ENCODE measurements around the gene ESYT1. TPM values are rescaled to one million over a fixed set of nuclear protein-coding genes. Genes with fewer than 3 reads are reported as not detected.
A peak's percentile ranks its signal among the peaks of the same experiment; 100 is the strongest.

The ESYT1 gene
- total and polyA plus RNA-seq, 2 experiments from 2014 or later = 40.0 to 52.3 TPM

DNA sequence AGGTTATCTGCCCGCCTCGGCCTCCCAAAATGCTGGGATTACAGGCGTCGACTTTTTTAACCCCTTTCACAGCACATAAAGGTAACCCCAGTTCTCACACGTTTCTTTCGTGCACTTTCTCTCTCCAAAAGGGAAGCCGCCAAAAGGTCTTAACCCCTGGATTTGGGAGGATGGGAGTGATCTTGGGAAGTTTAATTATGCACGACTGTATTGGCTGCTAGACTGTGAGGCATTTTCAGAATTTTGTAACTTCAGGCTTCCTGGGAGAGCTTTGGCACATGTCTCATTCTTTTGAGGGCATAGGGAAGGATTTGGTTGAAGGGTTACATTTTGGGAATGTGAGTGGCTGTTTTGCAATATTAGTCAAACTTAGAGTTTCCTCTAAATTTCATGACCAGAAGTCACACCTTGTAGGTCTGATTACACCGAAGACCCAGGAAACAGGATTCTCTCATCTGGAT is 62.7 kb downstream of the ESYT1 start:
- Histone ChIP-seq H3K4me1 (ENCODE audit: insufficient read depth) (peaks cover 7% of the 10 kb centered on the region), H3K27ac (peak overlapping the region; percentile 99), H3K36me3 (replicated peaks; ENCODE audit: insufficient read depth, low read depth) (no peaks in the 10 kb centered on the region), H4K20me1 (ENCODE audit: insufficient read depth, poor library complexity, severe bottlenecking) (peaks cover 8% of the 10 kb centered on the region), H3K4me3 (peak overlapping the region; percentile 22), H3K9me2 (replicated peaks; ENCODE audit: insufficient read depth) (no peaks in the 10 kb centered on the region), H3K4me2 (peak overlapping the region; percentile 96), H3K9me3 (ENCODE audit: low read depth) (no peaks in the 10 kb centered on the region), H2AFZ (peak overlapping the region; percentile 61), H3K27me3 (no peaks in the 10 kb centered on the region), H3K79me2 (peaks cover 34% of the 10 kb centered on the region)
- no peak for DNase-seq (ENCODE audit: low spot score)
- WGBS (ENCODE audit: low lambda C conversion rate, missing lambda C conversion rate) = 21% methylated on average over 9 of the region's 9 CpGs
- TF ChIP-seq EZH2 (IDR thresholded peaks at IDR 0.05; ENCODE audit: borderline replicate concordance) (no peak), EZH2phosphoT487 (IDR thresholded peaks at IDR 0.05; ENCODE audit: low read depth, severe bottlenecking, unreplicated experiment) (no peak), CTCF (IDR thresholded peaks at IDR 0.05; ENCODE audit: poor library complexity) (no peak)

GRCh38 chr12:56192582-56192981 is 64.5 kb downstream of the ESYT1 start:
- H3K4me3 ChIP-seq = no peak overlapping the region
- H3K27ac ChIP-seq = no peak overlapping the region
- no peaks in the 10 kb centered on the region for H4K20me1 ChIP-seq (ENCODE audit: insufficient read depth, poor library complexity, severe bottlenecking)
- H3K79me2 ChIP-seq = peaks cover 16% of the 10 kb centered on the region
- H3K27me3 ChIP-seq = no peaks in the 10 kb centered on the region
- H3K4me2 ChIP-seq = no peak overlapping the region
- DNase-seq (ENCODE audit: low spot score) = no peak
- H3K9me2 ChIP-seq (replicated peaks; ENCODE audit: insufficient read depth) = no peaks in the 10 kb centered on the region
- H2AFZ ChIP-seq = no peak overlapping the region
- H3K9me3 ChIP-seq (ENCODE audit: low read depth) = no peaks in the 10 kb centered on the region
- peaks cover 6% of the 10 kb centered on the region for H3K4me1 ChIP-seq (ENCODE audit: insufficient read depth)
- TF ChIP-seq CTCF (IDR thresholded peaks at IDR 0.05; ENCODE audit: poor library complexity) (no peak), EZH2phosphoT487 (IDR thresholded peaks at IDR 0.05; ENCODE audit: low read depth, severe bottlenecking, unreplicated experiment) (no peak), EZH2 (IDR thresholded peaks at IDR 0.05; ENCODE audit: borderline replicate concordance) (no peak)
- no peaks in the 10 kb centered on the region for H3K36me3 ChIP-seq (replicated peaks; ENCODE audit: insufficient read depth, low read depth)

DNA sequence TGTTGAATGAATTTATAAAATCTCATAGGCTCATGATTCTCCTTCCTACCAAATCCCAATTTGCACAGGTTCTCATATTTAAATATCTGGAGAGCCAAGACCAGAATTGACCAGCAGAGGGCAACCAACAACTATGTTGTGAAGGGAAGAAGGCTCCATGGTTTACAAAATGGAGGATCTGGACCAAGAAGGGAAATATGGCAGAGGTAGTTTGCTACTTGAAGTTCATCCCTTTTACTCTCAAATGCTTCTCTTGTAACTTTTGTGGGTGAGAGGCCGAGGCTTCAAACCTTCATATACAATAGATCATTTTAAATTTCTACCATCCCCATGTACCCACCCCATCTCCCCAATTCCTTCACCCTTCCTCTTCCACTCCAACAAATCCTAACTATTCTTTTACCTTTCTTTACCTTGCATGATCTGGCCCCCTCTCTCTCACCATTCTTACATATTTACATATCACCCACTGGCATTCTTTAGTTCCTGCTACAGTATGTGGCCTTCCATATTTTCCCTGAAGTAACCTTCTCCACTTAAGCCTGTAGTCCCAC is 65.0 kb downstream of the ESYT1 start:
- peak; percentile 92 for DNase-seq (ENCODE audit: low spot score)
- H3K4me2 ChIP-seq = no peak overlapping the region
- H3K79me2 ChIP-seq = peaks cover 11% of the 10 kb centered on the region
- H3K27me3 ChIP-seq = no peaks in the 10 kb centered on the region
- no peaks in the 10 kb centered on the region for H4K20me1 ChIP-seq (ENCODE audit: insufficient read depth, poor library complexity, severe bottlenecking)
- H2AFZ ChIP-seq = peak overlapping the region; percentile 72
- no peak overlapping the region for H3K4me3 ChIP-seq
- H3K36me3 ChIP-seq (replicated peaks; ENCODE audit: insufficient read depth, low read depth) = no peaks in the 10 kb centered on the region
- no peak overlapping the region for H3K27ac ChIP-seq
- WGBS (ENCODE audit: low lambda C conversion rate, missing lambda C conversion rate) = 46% methylated on average over 1 of the region's 1 CpG
- no peaks in the 10 kb centered on the region for H3K9me2 ChIP-seq (replicated peaks; ENCODE audit: insufficient read depth)
- H3K9me3 ChIP-seq (ENCODE audit: low read depth) = no peaks in the 10 kb centered on the region
- peaks cover under 1% of the 10 kb centered on the region for H3K4me1 ChIP-seq (ENCODE audit: insufficient read depth)
- TF ChIP-seq CTCF (IDR thresholded peaks at IDR 0.05; ENCODE audit: poor library complexity) = peak; percentile 88
- no peak for TF ChIP-seq EZH2phosphoT487 (IDR thresholded peaks at IDR 0.05; ENCODE audit: low read depth, severe bottlenecking, unreplicated experiment)
- TF ChIP-seq EZH2 (IDR thresholded peaks at IDR 0.05; ENCODE audit: borderline replicate concordance) = no peak

Other genes with a start within 250 kb of the ESYT1 start
- 33.7 and 44.5 TPM in 2 replicates for gene PYM1, start 200.4 kb upstream of the ESYT1 start, total RNA-seq
- gene PYM1, start 200.4 kb upstream of the ESYT1 start, polyA plus RNA-seq = 39.9 and 51.1 TPM in 2 replicates
- gene DGKA, start 197.1 kb upstream of the ESYT1 start, total RNA-seq = 25.3 and 27.0 TPM in 2 replicates
- gene DGKA, start 197.1 kb upstream of the ESYT1 start, polyA plus RNA-seq = 25.4 and 25.9 TPM in 2 replicates
- gene PMEL, start 162.2 kb upstream of the ESYT1 start, total RNA-seq = 8.6 and 15.3 TPM in 2 replicates
- 27.9 and 34.2 TPM in 2 replicates for gene PMEL, start 162.2 kb upstream of the ESYT1 start, polyA plus RNA-seq
- gene CDK2, start 161.4 kb upstream of the ESYT1 start, total RNA-seq = 26.6 and 31.1 TPM in 2 replicates
- 23.9 and 25.8 TPM in 2 replicates for gene CDK2, start 161.4 kb upstream of the ESYT1 start, polyA plus RNA-seq
- 79.1 and 93.4 TPM in 2 replicates for gene RAB5B, start 154.2 kb upstream of the ESYT1 start, total RNA-seq
- 101 and 103 TPM in 2 replicates for gene RAB5B, start 154.2 kb upstream of the ESYT1 start, polyA plus RNA-seq
- 26.9 and 30.2 TPM in 2 replicates for gene SUOX, start 131.0 kb upstream of the ESYT1 start, total RNA-seq
- gene SUOX, start 131.0 kb upstream of the ESYT1 start, polyA plus RNA-seq = 19.7 and 25.6 TPM in 2 replicates
- 1.6 and 6.7 TPM in 2 replicates for gene IKZF4, start 107.2 kb upstream of the ESYT1 start, total RNA-seq
- gene IKZF4, start 107.2 kb upstream of the ESYT1 start, polyA plus RNA-seq = 3.5 and 5.3 TPM in 2 replicates
- 665 and 673 TPM in 2 replicates for gene RPS26, start 86.3 kb upstream of the ESYT1 start, total RNA-seq
- gene RPS26, start 86.3 kb upstream of the ESYT1 start, polyA plus RNA-seq = 245 and 252 TPM in 2 replicates
- gene ERBB3, start 48.1 kb upstream of the ESYT1 start, total RNA-seq = 104 and 128 TPM in 2 replicates
- gene ERBB3, start 48.1 kb upstream of the ESYT1 start, polyA plus RNA-seq = 56.1 and 69.0 TPM in 2 replicates
- gene PA2G4, start 23.7 kb upstream of the ESYT1 start, total RNA-seq = 87.9 and 90.7 TPM in 2 replicates
- 102 and 109 TPM in 2 replicates for gene PA2G4, start 23.7 kb upstream of the ESYT1 start, polyA plus RNA-seq
- gene RPL41, start 11.6 kb upstream of the ESYT1 start, total RNA-seq = 2,379 and 2,801 TPM in 2 replicates
- gene RPL41, start 11.6 kb upstream of the ESYT1 start, polyA plus RNA-seq = 2,115 and 2,240 TPM in 2 replicates
- gene ZC3H10, start 10.0 kb upstream of the ESYT1 start, total RNA-seq = 3.7 and 9.0 TPM in 2 replicates
- 2.2 and 5.7 TPM in 2 replicates for gene ZC3H10, start 10.0 kb upstream of the ESYT1 start, polyA plus RNA-seq
- gene MYL6B, start 24.3 kb downstream of the ESYT1 start, total RNA-seq = 80.6 and 98.1 TPM in 2 replicates
- gene MYL6B, start 24.3 kb downstream of the ESYT1 start, polyA plus RNA-seq = 82.2 and 83.9 TPM in 2 replicates
- gene MYL6, start 30.1 kb downstream of the ESYT1 start, total RNA-seq = 1,441 and 1,490 TPM in 2 replicates
- gene MYL6, start 30.1 kb downstream of the ESYT1 start, polyA plus RNA-seq = 2,273 and 2,387 TPM in 2 replicates
- 34.8 and 37.4 TPM in 2 replicates for gene SMARCC2, start 61.2 kb downstream of the ESYT1 start, total RNA-seq
- gene SMARCC2, start 61.2 kb downstream of the ESYT1 start, polyA plus RNA-seq = 68.6 and 72.4 TPM in 2 replicates
- gene RNF41, start 93.7 kb downstream of the ESYT1 start, total RNA-seq = 47.6 and 66.4 TPM in 2 replicates
- 12.2 and 22.5 TPM in 2 replicates for gene RNF41, start 93.7 kb downstream of the ESYT1 start, polyA plus RNA-seq
- gene NABP2, start 96.1 kb downstream of the ESYT1 start, total RNA-seq = 21.9 and 35.4 TPM in 2 replicates
- 12.4 and 12.5 TPM in 2 replicates for gene NABP2, start 96.1 kb downstream of the ESYT1 start, polyA plus RNA-seq
- 179 and 187 TPM in 2 replicates for gene SLC39A5, start 101.8 kb downstream of the ESYT1 start, total RNA-seq
- 155 and 167 TPM in 2 replicates for gene SLC39A5, start 101.8 kb downstream of the ESYT1 start, polyA plus RNA-seq
- 21.9 and 23.3 TPM in 2 replicates for gene ANKRD52, start 130.1 kb downstream of the ESYT1 start, total RNA-seq
- gene ANKRD52, start 130.1 kb downstream of the ESYT1 start, polyA plus RNA-seq = 37.2 and 46.8 TPM in 2 replicates
- gene COQ10A, start 138.7 kb downstream of the ESYT1 start, total RNA-seq = 7.8 and 8.2 TPM in 2 replicates
- 9.6 and 10.7 TPM in 2 replicates for gene COQ10A, start 138.7 kb downstream of the ESYT1 start, polyA plus RNA-seq
- 111 and 115 TPM in 2 replicates for gene CS, start 172.1 kb downstream of the ESYT1 start, total RNA-seq
- 83.2 and 96.6 TPM in 2 replicates for gene CS, start 172.1 kb downstream of the ESYT1 start, polyA plus RNA-seq
- 155 and 179 TPM in 2 replicates for gene CNPY2, start 187.7 kb downstream of the ESYT1 start, total RNA-seq
- gene CNPY2, start 187.7 kb downstream of the ESYT1 start, polyA plus RNA-seq = 428 and 474 TPM in 2 replicates
- 23.5 and 29.4 TPM in 2 replicates for gene PAN2, start 205.7 kb downstream of the ESYT1 start, total RNA-seq
- 23.6 and 41.1 TPM in 2 replicates for gene PAN2, start 205.7 kb downstream of the ESYT1 start, polyA plus RNA-seq
- gene IL23A, start 210.6 kb downstream of the ESYT1 start, total RNA-seq = 2.0 and 2.3 TPM in 2 replicates
- gene IL23A, start 210.6 kb downstream of the ESYT1 start, polyA plus RNA-seq = 2.1 and 3.1 TPM in 2 replicates
- gene STAT2, start 231.8 kb downstream of the ESYT1 start, total RNA-seq = 148 and 157 TPM in 2 replicates
- 90.1 and 104 TPM in 2 replicates for gene STAT2, start 231.8 kb downstream of the ESYT1 start, polyA plus RNA-seq
- gene APOF, start 234.6 kb downstream of the ESYT1 start, total RNA-seq = 0.12 TPM in 1 of 2 replicates, not detected in the other
- 0.55 TPM in 1 of 2 replicates, not detected in the other for gene APOF, start 234.6 kb downstream of the ESYT1 start, polyA plus RNA-seq